Activated CD4-positive, alpha-beta memory T cell treated with anti-CD3 and anti-CD28 coated beads for 36 hours (primary cell): ENCODE data around the gene FBXO30. TPM values are rescaled to one million over a fixed set of nuclear protein-coding genes. Genes with fewer than 3 reads are reported as not detected.
A peak's percentile ranks its signal among the peaks of the same experiment; 100 is the strongest.

ENCODE experiments used
- CTCF ChIA-PET: fragments of 350-600 bp; sonication (Branson Sonifier 250); formaldehyde crosslinking; loops from one replicate; lab custom pipeline; 2021; ENCODE audit warnings: antibody characterized with exemption, inconsistent platforms; lab: Charles Lee
- POLR2A ChIA-PET: fragments of 350-600 bp; sonication (Branson Sonifier 250); formaldehyde crosslinking; loops from one replicate; lab custom pipeline; 2021; ENCODE audit warnings: antibody characterized with exemption; lab: Charles Lee
- DNase-seq: peaks from one replicate; pipeline ENCODE4 v3.0.0-alpha.2; 2020
- H3K27ac Mint-ChIP-seq: one replicate; pipeline ENCODE4 v1.8.0; 2021; ENCODE audit warnings: mixed read lengths
- H3K27me3 Mint-ChIP-seq: one replicate; pipeline ENCODE4 v1.8.0; 2021; ENCODE audit warnings: mixed read lengths
- H3K36me3 Mint-ChIP-seq: one replicate; pipeline ENCODE4 v1.8.0; 2021; ENCODE audit warnings: mixed read lengths
- H3K4me1 Mint-ChIP-seq: one replicate; pipeline ENCODE4 v1.8.0; 2021; ENCODE audit warnings: low read depth, mixed read lengths
- H3K4me3 Mint-ChIP-seq: one replicate; pipeline ENCODE4 v1.8.0; 2021; ENCODE audit warnings: mild to moderate bottlenecking, mixed read lengths
- H3K9me3 Mint-ChIP-seq: one replicate; pipeline ENCODE4 v1.8.0; 2021; ENCODE audit warnings: mixed read lengths
- intact Hi-C: fragments of 100-400 bp; cut with micrococcal nuclease; formaldehyde crosslinking; loops from one replicate; pipeline ENCODE4 v1.15.1; 2023
- total RNA-seq, 2 experiments: library from RNA; stranded (reverse); gene quantifications; one replicate each; pipeline ENCODE4 v1.2.3, GENCODE V29; 2021

The FBXO30 gene
- total RNA-seq = 1 to 10 TPM; 5.0 to 5.1 TPM

- ChIA-PET POLR2A (interaction anchor here (0.8 to 2.9 kb wide), 3 partner anchors 9 to 148 kb away, joined by 3 to 37 read pairs (median 3); partner anchors contain the start of gene EPM2A), CTCF (interaction anchor here (0.6 to 2.0 kb wide), 6 partner anchors 9 to 181 kb away, joined by 3 to 10 read pairs (median 3); partner anchors contain the start of gene EPM2A)
- peak within 1 kb of the TSS; percentile 94 for H3K27ac Mint-ChIP-seq
- intact Hi-C loops = loop anchor here (1.0 to 10.0 kb wide), 7 partner anchors 9 to 1390 kb away; partner anchors contain the start of genes SHPRH and STXBP5
- H3K27me3 Mint-ChIP-seq = no peaks in the 10 kb centered on the region
- H3K36me3 Mint-ChIP-seq = peaks cover 2% of the 10 kb centered on the region
- peak; percentile 91 for DNase-seq
- peak within 1 kb of the TSS; percentile 93 for H3K4me3 Mint-ChIP-seq
- H3K4me1 Mint-ChIP-seq = peaks cover 34% of the 10 kb centered on the region
- no peaks in the 10 kb centered on the region for H3K9me3 Mint-ChIP-seq
Observed at GRCh38 chr6:145814501-145815308, at the start of gene FBXO30. TSS of gene FBXO30 (minus strand) at chr6:145814795. CDS start at chr6:145806405, 8,390 bp downstream.

- POLR2A ChIA-PET = no interaction called here
Observed at GRCh38 chr6:145863988-145864616, 49.5 kb upstream of the FBXO30 start.

GRCh38 chr6:145863366-145863765, 48.8 kb upstream of the FBXO30 start:
- H3K27me3 Mint-ChIP-seq = no peaks in the 10 kb centered on the region
- peaks cover 20% of the 10 kb centered on the region for H3K36me3 Mint-ChIP-seq
- POLR2A ChIA-PET = interaction anchor here (1.4 kb wide), 1 partner anchor 42 kb away, joined by 3 read pairs; no protein-coding TSS in a partner anchor
- H3K27ac Mint-ChIP-seq = no peak overlapping the region
- intact Hi-C loops = no loop called here
- H3K4me3 Mint-ChIP-seq = no peak overlapping the region
- no peak for DNase-seq
- CTCF ChIA-PET = no interaction called here
- peaks cover 32% of the 10 kb centered on the region for H3K4me1 Mint-ChIP-seq
- peaks cover 10% of the 10 kb centered on the region for H3K9me3 Mint-ChIP-seq

More at GRCh38 chr6:145863988-145864616, 49.5 kb upstream of the FBXO30 start:
- Mint-ChIP-seq H3K27me3 (no peaks in the 10 kb centered on the region), H3K9me3 (peaks cover 10% of the 10 kb centered on the region), H3K4me1 (peaks cover 32% of the 10 kb centered on the region), H3K36me3 (peaks cover 16% of the 10 kb centered on the region), H3K4me3 (no peak overlapping the region), H3K27ac (no peak overlapping the region)
- DNase-seq = no peak
- intact Hi-C loops = no loop called here
- CTCF ChIA-PET = no interaction called here

GRCh38 chr6:145860562-145860961, 46.0 kb upstream of the FBXO30 start:
- H3K4me3 Mint-ChIP-seq = no peak overlapping the region
- H3K27ac Mint-ChIP-seq = no peak overlapping the region
- DNase-seq = no peak
- ChIA-PET POLR2A (no interaction called here), CTCF (no interaction called here)
- H3K27me3 Mint-ChIP-seq = no peaks in the 10 kb centered on the region
- H3K4me1 Mint-ChIP-seq = peaks cover 8% of the 10 kb centered on the region
- intact Hi-C loops = no loop called here
- peaks cover 10% of the 10 kb centered on the region for H3K9me3 Mint-ChIP-seq
- H3K36me3 Mint-ChIP-seq = peaks cover 23% of the 10 kb centered on the region

GRCh38 chr6:145850671-145851070, 36.1 kb upstream of the FBXO30 start:
- Mint-ChIP-seq H3K27me3 (no peaks in the 10 kb centered on the region), H3K27ac (no peak overlapping the region), H3K4me3 (no peak overlapping the region), H3K9me3 (no peaks in the 10 kb centered on the region), H3K4me1 (no peaks in the 10 kb centered on the region), H3K36me3 (peaks cover 1% of the 10 kb centered on the region)
- POLR2A ChIA-PET = no interaction called here
- CTCF ChIA-PET = no interaction called here
- no peak for DNase-seq
- intact Hi-C loops = no loop called here

GRCh38 chr6:145848541-145848940, 33.9 kb upstream of the FBXO30 start:
- H3K9me3 Mint-ChIP-seq = no peaks in the 10 kb centered on the region

GRCh38 chr6:145845557-145845956, 31.0 kb upstream of the FBXO30 start:
- DNase-seq = no peak
- H3K27ac Mint-ChIP-seq = no peak overlapping the region
- POLR2A ChIA-PET = no interaction called here

More at GRCh38 chr6:145848541-145848940, 33.9 kb upstream of the FBXO30 start:
- Mint-ChIP-seq H3K4me1 (no peaks in the 10 kb centered on the region), H3K4me3 (no peak overlapping the region), H3K27ac (no peak overlapping the region), H3K36me3 (no peaks in the 10 kb centered on the region), H3K27me3 (no peaks in the 10 kb centered on the region)
- intact Hi-C loops = no loop called here
- DNase-seq = no peak
- ChIA-PET POLR2A (no interaction called here), CTCF (no interaction called here)

GRCh38 chr6:145844933-145845540, 30.4 kb upstream of the FBXO30 start:
- ChIA-PET POLR2A (no interaction called here), CTCF (no interaction called here)
- Mint-ChIP-seq H3K4me1 (no peaks in the 10 kb centered on the region), H3K4me3 (no peak overlapping the region), H3K27me3 (no peaks in the 10 kb centered on the region), H3K9me3 (no peaks in the 10 kb centered on the region), H3K36me3 (no peaks in the 10 kb centered on the region), H3K27ac (no peak overlapping the region)
- DNase-seq = no peak
- intact Hi-C loops = no loop called here

More at GRCh38 chr6:145845557-145845956, 31.0 kb upstream of the FBXO30 start:
- CTCF ChIA-PET = no interaction called here
- no peaks in the 10 kb centered on the region for H3K9me3 Mint-ChIP-seq
- H3K27me3 Mint-ChIP-seq = no peaks in the 10 kb centered on the region
- no peaks in the 10 kb centered on the region for H3K4me1 Mint-ChIP-seq
- H3K4me3 Mint-ChIP-seq = no peak overlapping the region
- intact Hi-C loops = no loop called here
- no peaks in the 10 kb centered on the region for H3K36me3 Mint-ChIP-seq

- Mint-ChIP-seq H3K36me3 (no peaks in the 10 kb centered on the region), H3K9me3 (no peaks in the 10 kb centered on the region), H3K27ac (no peak overlapping the region), H3K4me1 (no peaks in the 10 kb centered on the region), H3K27me3 (no peaks in the 10 kb centered on the region), H3K4me3 (no peak overlapping the region)
- intact Hi-C loops = no loop called here
- ChIA-PET POLR2A (no interaction called here), CTCF (interaction anchor here (0.6 to 1.0 kb wide), 2 partner anchors 28 to 46 kb away, joined by 3 read pairs; no protein-coding TSS in a partner anchor)
- no peak for DNase-seq
Observed at GRCh38 chr6:145842693-145843546, 28.3 kb upstream of the FBXO30 start.

- Mint-ChIP-seq H3K27ac (no peak overlapping the region), H3K9me3 (no peaks in the 10 kb centered on the region), H3K27me3 (no peaks in the 10 kb centered on the region), H3K4me1 (no peaks in the 10 kb centered on the region), H3K4me3 (no peak overlapping the region), H3K36me3 (no peaks in the 10 kb centered on the region)
- DNase-seq = no peak
- ChIA-PET POLR2A (no interaction called here), CTCF (interaction anchor here (1.0 kb wide), 1 partner anchor 26 kb away, joined by 3 read pairs; no protein-coding TSS in a partner anchor)
- intact Hi-C loops = no loop called here
Observed at GRCh38 chr6:145841668-145842067, 27.1 kb upstream of the FBXO30 start.

GRCh38 chr6:145839653-145840052, 25.1 kb upstream of the FBXO30 start:
- intact Hi-C loops = no loop called here
- ChIA-PET CTCF (no interaction called here), POLR2A (interaction anchor here (0.6 kb wide), 1 partner anchor 1112 kb away, joined by 6 read pairs; no protein-coding TSS in a partner anchor)
- peaks cover 8% of the 10 kb centered on the region for H3K4me1 Mint-ChIP-seq
- H3K4me3 Mint-ChIP-seq = no peak overlapping the region
- no peaks in the 10 kb centered on the region for H3K9me3 Mint-ChIP-seq
- H3K27ac Mint-ChIP-seq = no peak overlapping the region
- DNase-seq = no peak
- H3K27me3 Mint-ChIP-seq = no peaks in the 10 kb centered on the region
- no peaks in the 10 kb centered on the region for H3K36me3 Mint-ChIP-seq
